Neural cell (in vitro differentiated cells): ENCODE data around the gene HAND2. TPM values are rescaled to one million over a fixed set of nuclear protein-coding genes. Genes with fewer than 3 reads are reported as not detected.
A peak's percentile ranks its signal among the peaks of the same experiment; 100 is the strongest.

Experiments
- H2AFZ ChIP-seq: fragments of 200-600, 300-800 bp; sonication (generic), shearing (Covaris generic); 2 replicates; pipeline ENCODE4 v1.6.0; 2014; ENCODE audit warnings: low read depth, mild to moderate bottlenecking, antibody characterized with exemption, low read length, moderate library complexity
- H3F3A ChIP-seq: fragments of 200-600 bp; shearing (Covaris generic); 2 replicates; pipeline ENCODE4 v1.6.1; 2016; ENCODE audit warnings: mild to moderate bottlenecking, moderate library complexity, mixed read lengths, antibody characterized with exemption, low read length; ENCODE audit not compliant: insufficient read depth, poor library complexity, severe bottlenecking
- H3K27ac ChIP-seq: fragments of 200-600, 300-800 bp; sonication (generic), shearing (Covaris generic); 2 replicates; pipeline ENCODE4 v1.5.1; 2014; ENCODE audit warnings: mild to moderate bottlenecking, low read length, moderate library complexity
- H3K27me3 ChIP-seq: fragments of 300-800, 200-600 bp; sonication (generic), shearing (Covaris generic); 2 replicates; pipeline ENCODE4 v1.6.0; 2014; ENCODE audit warnings: mild to moderate bottlenecking, low read depth, low read length, moderate library complexity; ENCODE audit not compliant: insufficient read depth
- H3K36me3 ChIP-seq: fragments of 300-800, 200-600 bp; sonication (generic), shearing (Covaris generic); 2 replicates; pipeline ENCODE4 v1.5.1; 2014; ENCODE audit warnings: mild to moderate bottlenecking, antibody characterized with exemption, low read length, moderate library complexity; ENCODE audit not compliant: insufficient read depth
- H3K4me2 ChIP-seq: fragments of 300-800, 200-600 bp; sonication (generic), shearing (Covaris generic); 2 replicates; pipeline ENCODE4 v1.6.0; 2014; ENCODE audit warnings: mild to moderate bottlenecking, low read length
- H3K4me3 ChIP-seq: fragments of 300-800, 200-600 bp; sonication (generic), shearing (Covaris generic); 2 replicates; pipeline ENCODE4 v1.5.1; 2014; ENCODE audit warnings: mild to moderate bottlenecking, low read length, moderate library complexity
- H3K79me2 ChIP-seq: fragments of 200-600 bp; shearing (Covaris generic); replicated peaks from 2 replicates; pipeline ENCODE4 v1.6.0; 2014; ENCODE audit warnings: mild to moderate bottlenecking, low read length, moderate library complexity; ENCODE audit not compliant: insufficient read depth
- H3K9ac ChIP-seq: fragments of 300-800, 200-600 bp; sonication (generic), shearing (Covaris generic); 2 replicates; pipeline ENCODE4 v1.6.1; 2016; ENCODE audit warnings: mild to moderate bottlenecking, low read length, mixed read lengths
- H3K9me2 ChIP-seq: fragments of 200-600 bp; shearing (Covaris generic); 2 replicates; pipeline ENCODE4 v1.6.1; 2016; ENCODE audit warnings: mild to moderate bottlenecking, low read length, mixed read lengths; ENCODE audit not compliant: insufficient read depth
- H3K9me3 ChIP-seq: fragments of 200-600, 300-800 bp; sonication (generic), shearing (Covaris generic); 2 replicates; pipeline ENCODE4 v1.6.1; 2016; ENCODE audit warnings: mild to moderate bottlenecking, mixed run types, low read length, moderate library complexity, mixed read lengths
- H4K20me1 ChIP-seq: fragments of 200-600 bp; shearing (Covaris generic); 2 replicates; pipeline ENCODE4 v1.6.1; 2016; ENCODE audit warnings: mild to moderate bottlenecking, mixed run types; ENCODE audit not compliant: insufficient read depth
- CTCF ChIP-seq: fragments of 450-650 bp; IDR thresholded peaks from 2 replicates; pipeline ENCODE4 v1.5.1; 2014; ENCODE audit warnings: antibody characterized with exemption, mild to moderate bottlenecking, moderate library complexity; ENCODE audit not compliant: poor library complexity, severe bottlenecking
- EP300 ChIP-seq: fragments of 450-650 bp; conservative IDR thresholded peaks from 2 replicates; pipeline ENCODE4 v1.6.1; 2014; ENCODE audit warnings: antibody characterized with exemption, mild to moderate bottlenecking, moderate library complexity; ENCODE audit not compliant: poor library complexity, severe bottlenecking
- EZH2 ChIP-seq: fragments of 200-600, 300-800 bp; shearing (Covaris generic), sonication (generic); IDR thresholded peaks from 2 replicates; pipeline ENCODE4 v1.6.1; 2014; ENCODE audit warnings: antibody characterized with exemption, low read length, borderline replicate concordance, mild to moderate bottlenecking; ENCODE audit not compliant: insufficient read depth, poor library complexity, severe bottlenecking
- MXI1 ChIP-seq: fragments of 450-650 bp; conservative IDR thresholded peaks from 2 replicates; pipeline ENCODE4 v1.6.1; 2014; ENCODE audit warnings: antibody characterized with exemption, mild to moderate bottlenecking; ENCODE audit not compliant: poor library complexity, severe bottlenecking
- POLR2AphosphoS5 ChIP-seq: IDR thresholded peaks from 2 replicates; pipeline ENCODE4 v1.6.1; 2012
- RAD21 ChIP-seq: fragments of 450-650 bp; conservative IDR thresholded peaks from 2 replicates; pipeline ENCODE4 v1.6.1; 2014; ENCODE audit warnings: antibody characterized with exemption, mild to moderate bottlenecking, moderate library complexity
- SMC3 ChIP-seq: fragments of 450-650 bp; conservative IDR thresholded peaks from 2 replicates; pipeline ENCODE4 v1.6.1; 2014; ENCODE audit warnings: antibody characterized with exemption, mild to moderate bottlenecking, moderate library complexity; ENCODE audit not compliant: poor library complexity
- TAF1 ChIP-seq: IDR thresholded peaks from 2 replicates; pipeline ENCODE4 v1.6.1; 2012; ENCODE audit warnings: low read depth
- polyA plus RNA-seq: library from polyadenylated mRNA; depleted of rRNA; stranded (reverse); fragments of >200 nt; gene quantifications from 2 replicates; pipeline ENCODE4 v1.2.3, GENCODE V29; 2014
- TF ChIP-seq, protein P1 (sequence below): IDR thresholded peaks from 2 replicates; pipeline ENCODE4 v1.6.1; 2012; ENCODE audit warnings: borderline replicate concordance

The HAND2 gene
- polyA plus RNA-seq, 1 donor from 2014 or later, result not detected

GRCh38 chr4:173511787-173512361 lies 18.2 kb downstream of the HAND2 start:
- no peaks in the 10 kb centered on the region for H4K20me1 ChIP-seq

GRCh38 chr4:173509036-173510001 lies 20.7 kb downstream of the HAND2 start:
- Histone ChIP-seq H3F3A (no peaks in the 10 kb centered on the region), H4K20me1 (no peaks in the 10 kb centered on the region), H3K79me2 (no peaks in the 10 kb centered on the region), H3K27ac (no peak overlapping the region), H2AFZ (peak overlapping the region; percentile 8), H3K9ac (peak overlapping the region; percentile 38), H3K9me2 (no peaks in the 10 kb centered on the region), H3K27me3 (peaks cover 100% of the 10 kb centered on the region), H3K4me2 (peak overlapping the region; percentile 39), H3K9me3 (no peaks in the 10 kb centered on the region), H3K36me3 (no peaks in the 10 kb centered on the region), H3K4me3 (peak overlapping the region; percentile 68)
- TF ChIP-seq EZH2 (peak; percentile 39), POLR2AphosphoS5 (peak; percentile 11), RAD21 (no peak)

More at GRCh38 chr4:173511787-173512361, 18.2 kb downstream of the HAND2 start:
- H3K9ac ChIP-seq, result no peak overlapping the region
- H3K27ac ChIP-seq, result no peak overlapping the region
- no peaks in the 10 kb centered on the region for H3K9me2 ChIP-seq
- H2AFZ ChIP-seq, result no peak overlapping the region
- H3K36me3 ChIP-seq, result no peaks in the 10 kb centered on the region
- no peak overlapping the region for H3K4me2 ChIP-seq
- no peaks in the 10 kb centered on the region for H3K79me2 ChIP-seq
- no peaks in the 10 kb centered on the region for H3F3A ChIP-seq
- no peak overlapping the region for H3K4me3 ChIP-seq
- no peaks in the 10 kb centered on the region for H3K9me3 ChIP-seq
- peaks cover 100% of the 10 kb centered on the region for H3K27me3 ChIP-seq
- TF ChIP-seq SMC3, result no peak
- TF ChIP-seq, protein P1, sequence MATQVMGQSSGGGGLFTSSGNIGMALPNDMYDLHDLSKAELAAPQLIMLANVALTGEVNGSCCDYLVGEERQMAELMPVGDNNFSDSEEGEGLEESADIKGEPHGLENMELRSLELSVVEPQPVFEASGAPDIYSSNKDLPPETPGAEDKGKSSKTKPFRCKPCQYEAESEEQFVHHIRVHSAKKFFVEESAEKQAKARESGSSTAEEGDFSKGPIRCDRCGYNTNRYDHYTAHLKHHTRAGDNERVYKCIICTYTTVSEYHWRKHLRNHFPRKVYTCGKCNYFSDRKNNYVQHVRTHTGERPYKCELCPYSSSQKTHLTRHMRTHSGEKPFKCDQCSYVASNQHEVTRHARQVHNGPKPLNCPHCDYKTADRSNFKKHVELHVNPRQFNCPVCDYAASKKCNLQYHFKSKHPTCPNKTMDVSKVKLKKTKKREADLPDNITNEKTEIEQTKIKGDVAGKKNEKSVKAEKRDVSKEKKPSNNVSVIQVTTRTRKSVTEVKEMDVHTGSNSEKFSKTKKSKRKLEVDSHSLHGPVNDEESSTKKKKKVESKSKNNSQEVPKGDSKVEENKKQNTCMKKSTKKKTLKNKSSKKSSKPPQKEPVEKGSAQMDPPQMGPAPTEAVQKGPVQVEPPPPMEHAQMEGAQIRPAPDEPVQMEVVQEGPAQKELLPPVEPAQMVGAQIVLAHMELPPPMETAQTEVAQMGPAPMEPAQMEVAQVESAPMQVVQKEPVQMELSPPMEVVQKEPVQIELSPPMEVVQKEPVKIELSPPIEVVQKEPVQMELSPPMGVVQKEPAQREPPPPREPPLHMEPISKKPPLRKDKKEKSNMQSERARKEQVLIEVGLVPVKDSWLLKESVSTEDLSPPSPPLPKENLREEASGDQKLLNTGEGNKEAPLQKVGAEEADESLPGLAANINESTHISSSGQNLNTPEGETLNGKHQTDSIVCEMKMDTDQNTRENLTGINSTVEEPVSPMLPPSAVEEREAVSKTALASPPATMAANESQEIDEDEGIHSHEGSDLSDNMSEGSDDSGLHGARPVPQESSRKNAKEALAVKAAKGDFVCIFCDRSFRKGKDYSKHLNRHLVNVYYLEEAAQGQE, result no peak
- no peak for TF ChIP-seq EZH2
- TF ChIP-seq CTCF, result no peak
- no peak for TF ChIP-seq MXI1
- TF ChIP-seq EP300, result no peak
- no peak for TF ChIP-seq TAF1
- TF ChIP-seq POLR2AphosphoS5, result no peak
- no peak for TF ChIP-seq RAD21
